Nephron progenitor cell (in vitro differentiated cells): ENCODE measurements around the gene DNM1.
A peak's percentile ranks its signal among the peaks of the same experiment; 100 is the strongest.

Experiments
- DNase-seq: peaks from one replicate; pipeline ENCODE4 v3.0.0; 2021
- H3K27ac Mint-ChIP-seq: 2 replicates; pipeline ENCODE4 v1.8.0; 2021; ENCODE audit warnings: mild to moderate bottlenecking, moderate library complexity, mixed read lengths
- H3K27me3 Mint-ChIP-seq: 2 replicates; pipeline ENCODE4 v1.8.0; 2021; ENCODE audit warnings: mild to moderate bottlenecking, low read depth, mixed read lengths; ENCODE audit not compliant: poor library complexity
- H3K36me3 Mint-ChIP-seq: 2 replicates; pipeline ENCODE4 v1.8.0; 2021; ENCODE audit warnings: low read depth, mixed read lengths
- H3K4me1 Mint-ChIP-seq: 2 replicates; pipeline ENCODE4 v1.8.0; 2021; ENCODE audit warnings: mixed read lengths
- H3K4me3 Mint-ChIP-seq: 2 replicates; pipeline ENCODE4 v1.8.0; 2021; ENCODE audit warnings: mild to moderate bottlenecking, moderate library complexity, mixed read lengths
- H3K9me3 Mint-ChIP-seq: 2 replicates; pipeline ENCODE4 v1.8.0; 2021; ENCODE audit warnings: mild to moderate bottlenecking, moderate library complexity, mixed read lengths
- TF ChIP-seq, protein P1 (sequence below): fragments of 200-600 bp; sonication (generic); IDR thresholded peaks from 2 replicates; pipeline ENCODE4 v1.5.0; 2021; ENCODE audit warnings: antibody characterized with exemption

Gene DNM1

GRCh38 chr9:128205296-128205944, 2.2 kb downstream of the DNM1 start:
- H3K27ac Mint-ChIP-seq, result no peak overlapping the region
- H3K4me1 Mint-ChIP-seq, result peaks cover 63% of the 10 kb centered on the region
- TF ChIP-seq, protein P1, sequence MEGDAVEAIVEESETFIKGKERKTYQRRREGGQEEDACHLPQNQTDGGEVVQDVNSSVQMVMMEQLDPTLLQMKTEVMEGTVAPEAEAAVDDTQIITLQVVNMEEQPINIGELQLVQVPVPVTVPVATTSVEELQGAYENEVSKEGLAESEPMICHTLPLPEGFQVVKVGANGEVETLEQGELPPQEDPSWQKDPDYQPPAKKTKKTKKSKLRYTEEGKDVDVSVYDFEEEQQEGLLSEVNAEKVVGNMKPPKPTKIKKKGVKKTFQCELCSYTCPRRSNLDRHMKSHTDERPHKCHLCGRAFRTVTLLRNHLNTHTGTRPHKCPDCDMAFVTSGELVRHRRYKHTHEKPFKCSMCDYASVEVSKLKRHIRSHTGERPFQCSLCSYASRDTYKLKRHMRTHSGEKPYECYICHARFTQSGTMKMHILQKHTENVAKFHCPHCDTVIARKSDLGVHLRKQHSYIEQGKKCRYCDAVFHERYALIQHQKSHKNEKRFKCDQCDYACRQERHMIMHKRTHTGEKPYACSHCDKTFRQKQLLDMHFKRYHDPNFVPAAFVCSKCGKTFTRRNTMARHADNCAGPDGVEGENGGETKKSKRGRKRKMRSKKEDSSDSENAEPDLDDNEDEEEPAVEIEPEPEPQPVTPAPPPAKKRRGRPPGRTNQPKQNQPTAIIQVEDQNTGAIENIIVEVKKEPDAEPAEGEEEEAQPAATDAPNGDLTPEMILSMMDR, result no peak
- H3K27me3 Mint-ChIP-seq, result no peaks in the 10 kb centered on the region
- H3K4me3 Mint-ChIP-seq, result peak overlapping the region; percentile 85
- H3K36me3 Mint-ChIP-seq, result no peaks in the 10 kb centered on the region
- no peak for DNase-seq
- no peaks in the 10 kb centered on the region for H3K9me3 Mint-ChIP-seq

DNA sequence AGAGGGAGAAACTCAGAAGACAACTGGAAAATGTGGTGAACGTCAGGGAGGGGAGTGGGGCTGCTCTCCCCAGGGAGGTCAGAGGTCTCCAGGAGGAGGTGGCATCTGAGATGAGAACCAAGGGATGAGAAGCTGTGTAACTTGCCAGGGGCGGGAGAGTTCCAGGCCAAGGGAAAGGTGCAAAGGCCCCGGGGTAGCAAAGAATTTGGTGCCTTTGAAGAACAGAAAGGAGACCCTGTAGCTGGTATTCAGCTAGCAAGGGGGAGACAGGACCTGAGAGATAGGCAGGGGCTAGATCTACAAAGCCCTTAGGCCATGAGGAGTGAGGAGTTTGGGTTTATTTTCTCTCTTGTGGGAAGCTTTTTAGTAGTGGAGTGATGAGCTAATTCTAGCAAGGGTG, 3.3 kb downstream of the DNM1 start:
- H3K9me3 Mint-ChIP-seq, result no peaks in the 10 kb centered on the region
- no peaks in the 10 kb centered on the region for H3K27me3 Mint-ChIP-seq
- peak overlapping the region; percentile 29 for H3K4me3 Mint-ChIP-seq
- no peaks in the 10 kb centered on the region for H3K36me3 Mint-ChIP-seq
- TF ChIP-seq, protein P1, result no peak
- peak overlapping the region; percentile 5 for H3K27ac Mint-ChIP-seq
- DNase-seq, result no peak
- peaks cover 73% of the 10 kb centered on the region for H3K4me1 Mint-ChIP-seq

GRCh38 chr9:128206916-128207910, 4.0 kb downstream of the DNM1 start:
- H3K4me3 Mint-ChIP-seq, result peak overlapping the region; percentile 29
- no peak for DNase-seq
- H3K36me3 Mint-ChIP-seq, result no peaks in the 10 kb centered on the region
- TF ChIP-seq, protein P1, result no peak
- peaks cover 72% of the 10 kb centered on the region for H3K4me1 Mint-ChIP-seq
- peak overlapping the region; percentile 5 for H3K27ac Mint-ChIP-seq
- H3K27me3 Mint-ChIP-seq, result peaks cover 5% of the 10 kb centered on the region
- no peaks in the 10 kb centered on the region for H3K9me3 Mint-ChIP-seq

DNA sequence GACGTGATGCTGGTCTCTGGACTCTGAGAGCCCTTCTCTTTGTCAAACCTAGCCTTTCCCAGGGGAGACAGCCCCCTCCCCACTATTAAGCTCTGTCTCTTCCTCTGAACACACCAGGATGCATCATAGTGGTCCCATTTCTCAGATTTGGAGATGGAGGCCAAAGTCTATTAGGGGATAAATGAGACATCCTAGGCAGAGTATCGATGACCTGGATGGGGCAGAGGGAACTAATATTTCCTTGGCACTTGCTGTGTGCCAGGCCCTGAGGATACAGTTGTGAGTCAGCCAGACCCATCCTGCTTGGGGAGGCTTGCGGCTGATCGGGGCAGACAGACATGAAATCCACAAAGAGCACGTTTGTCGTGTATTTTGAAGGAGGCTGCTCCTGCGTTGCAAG, 5.2 kb downstream of the DNM1 start:
- no peak for DNase-seq
- Mint-ChIP-seq H3K27me3 (peaks cover 5% of the 10 kb centered on the region), H3K27ac (peak overlapping the region; percentile 79), H3K36me3 (no peaks in the 10 kb centered on the region), H3K4me3 (peak overlapping the region; percentile 62), H3K4me1 (peaks cover 67% of the 10 kb centered on the region), H3K9me3 (no peaks in the 10 kb centered on the region)
- TF ChIP-seq, protein P1, result no peak

GRCh38 chr9:128208946-128209669, 5.9 kb downstream of the DNM1 start:
- Mint-ChIP-seq H3K9me3 (no peaks in the 10 kb centered on the region), H3K27me3 (peaks cover 5% of the 10 kb centered on the region), H3K4me3 (peak overlapping the region; percentile 62), H3K27ac (peak overlapping the region; percentile 79), H3K36me3 (no peaks in the 10 kb centered on the region), H3K4me1 (peaks cover 74% of the 10 kb centered on the region)
- no peak for DNase-seq
- TF ChIP-seq, protein P1, result no peak
